HG02642 (cell line): ENCODE results near the gene OPN1SW.

Source experiments
- ATAC-seq: cut with Tn5 transposase; IDR thresholded peaks from one replicate; pipeline ENCODE4 v1.9.1; 2021; ENCODE audit warnings: mild to moderate bottlenecking; ENCODE audit not compliant: unreplicated experiment, poor library complexity

The OPN1SW gene

GRCh38 chr7:128737867-128738385, 37.7 kb downstream of the OPN1SW start:
- no peak for ATAC-seq

GRCh38 chr7:128737441-128737840, 38.2 kb downstream of the OPN1SW start:
- no peak for ATAC-seq

DNA sequence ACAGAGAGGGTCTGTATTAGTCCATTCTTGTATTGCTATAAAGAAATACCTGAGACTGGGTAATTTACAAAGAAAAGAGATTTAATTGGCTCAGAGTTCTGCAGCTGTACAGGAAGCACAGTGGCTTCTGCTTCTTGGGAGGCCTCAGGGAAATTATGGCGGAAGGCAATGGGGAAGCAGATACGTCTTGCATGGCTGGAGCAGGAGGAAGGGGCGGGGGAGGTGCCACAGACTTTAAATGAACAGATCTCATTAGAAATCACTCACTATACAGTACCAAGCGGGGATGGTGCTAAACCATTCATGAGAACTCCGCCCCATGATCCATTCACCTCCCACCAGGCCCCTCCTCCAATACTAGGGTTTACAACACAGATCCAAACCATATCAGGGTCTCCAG, 40.2 kb downstream of the OPN1SW start:
- no peak for ATAC-seq

DNA sequence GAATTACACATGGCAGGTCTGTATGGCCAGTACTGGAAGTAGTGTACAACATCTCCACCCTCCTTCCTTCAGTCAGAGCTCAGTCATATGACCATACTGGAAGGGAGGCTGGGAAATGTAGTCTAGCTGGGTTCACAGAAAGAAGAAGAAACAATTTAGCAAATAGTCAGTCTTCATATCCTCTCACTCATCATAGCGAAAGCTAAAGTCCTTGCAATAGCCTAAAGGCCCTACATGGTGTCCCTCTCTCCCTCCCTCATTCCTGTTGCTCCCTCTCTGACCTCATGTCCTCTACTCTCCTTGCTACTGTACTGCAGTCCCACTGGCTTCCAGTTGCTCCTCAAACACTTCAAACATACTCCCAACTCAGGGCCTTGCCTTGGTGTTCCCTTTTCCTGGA, 40.7 kb downstream of the OPN1SW start:
- ATAC-seq: no peak

GRCh38 chr7:128733278-128733645, 42.3 kb downstream of the OPN1SW start:
- ATAC-seq: no peak

DNA sequence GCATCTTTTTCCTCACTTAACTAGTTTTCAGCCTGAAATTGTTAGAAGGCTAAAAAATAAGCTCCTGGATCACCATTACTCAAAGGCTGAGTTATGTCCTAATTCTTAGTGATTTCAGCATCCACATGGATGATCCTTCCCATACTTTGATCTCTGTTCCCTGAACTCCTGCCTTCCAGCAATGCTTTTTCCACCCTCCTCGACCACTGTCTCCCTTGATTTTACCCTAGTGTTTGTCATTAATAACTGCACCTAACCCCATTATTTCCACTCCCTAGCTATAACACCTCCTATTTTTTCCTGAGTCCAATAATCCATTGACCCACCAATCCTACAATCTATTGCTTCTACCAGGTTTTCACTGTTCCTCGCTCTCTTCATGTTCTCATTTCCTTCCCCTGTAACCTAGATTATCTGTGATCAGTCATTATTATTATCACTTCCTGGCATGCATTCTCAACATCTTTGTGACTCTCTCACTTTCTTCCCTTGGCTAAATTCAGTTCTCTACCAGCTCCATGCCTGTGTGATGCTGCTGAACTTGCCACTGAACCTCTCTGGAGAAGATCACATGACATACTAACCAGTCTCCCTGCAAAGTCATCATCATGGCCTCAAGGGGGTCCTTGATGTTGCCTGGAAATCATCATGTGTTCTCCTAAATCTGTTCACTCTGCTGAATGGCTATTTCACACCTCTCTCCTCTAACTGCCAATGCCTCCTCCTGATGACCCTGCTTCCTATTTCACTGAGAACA, 42.9 kb downstream of the OPN1SW start:
- ATAC-seq: no peak

DNA sequence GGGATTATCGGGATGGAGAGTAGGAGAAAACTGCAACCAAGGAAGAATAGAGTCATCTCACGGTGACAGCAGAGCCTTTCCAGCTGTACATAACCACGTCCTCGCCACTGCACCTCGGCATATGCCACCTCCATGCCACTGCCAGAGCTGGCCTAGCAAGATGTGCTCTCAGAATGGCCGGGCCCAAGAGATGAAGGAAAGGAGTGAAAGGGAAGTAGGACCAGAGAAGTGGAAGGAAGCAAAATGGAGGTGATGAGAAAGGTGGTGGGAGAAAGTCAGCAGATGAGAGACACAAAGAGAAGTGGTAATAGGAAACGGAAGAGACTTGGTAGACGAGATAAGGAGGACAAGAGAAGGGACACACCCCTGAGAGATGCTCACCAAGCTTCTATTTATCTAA, 44.4 kb downstream of the OPN1SW start:
- ATAC-seq: no peak

GRCh38 chr7:128729494-128729893, 46.1 kb downstream of the OPN1SW start:
- ATAC-seq: no peak

DNA sequence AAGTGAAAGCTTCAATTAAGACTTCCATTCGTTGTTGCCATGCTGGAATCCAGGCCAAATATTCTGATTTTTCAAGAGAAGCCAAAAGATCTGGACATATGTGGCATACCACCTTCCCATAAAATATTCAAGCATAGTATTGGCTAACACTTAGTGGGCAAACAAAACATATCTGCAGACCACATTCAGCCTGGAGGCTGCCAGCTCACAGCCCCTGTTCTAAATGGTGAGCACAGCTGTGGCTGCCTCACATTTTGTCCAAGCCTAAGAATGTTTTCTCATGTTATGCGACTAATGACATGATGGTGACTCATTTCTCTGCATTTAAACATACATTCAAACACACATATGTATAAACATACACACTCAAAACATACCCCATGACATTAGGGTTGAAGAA, 47.0 kb downstream of the OPN1SW start:
- no peak for ATAC-seq

DNA sequence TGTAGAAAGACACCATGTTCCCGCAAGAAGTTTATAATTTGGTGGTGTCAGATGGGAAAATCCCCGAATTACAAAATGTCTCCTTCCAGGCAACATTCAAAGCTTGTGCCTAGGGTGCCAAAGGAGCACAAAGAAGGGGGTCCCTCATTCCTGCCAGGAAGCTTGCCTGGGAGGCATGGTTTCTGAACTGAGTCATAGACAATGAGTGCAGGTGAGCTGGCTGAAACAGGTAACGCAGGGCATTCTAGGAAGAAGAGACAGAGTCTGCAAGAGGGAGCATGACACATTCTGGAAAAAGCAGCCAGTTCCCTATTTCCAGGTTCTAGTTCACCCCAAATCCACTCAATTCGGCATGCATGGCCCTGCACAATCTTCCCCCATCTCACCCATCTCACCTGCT, 48.4 kb downstream of the OPN1SW start:
- no peak for ATAC-seq

DNA sequence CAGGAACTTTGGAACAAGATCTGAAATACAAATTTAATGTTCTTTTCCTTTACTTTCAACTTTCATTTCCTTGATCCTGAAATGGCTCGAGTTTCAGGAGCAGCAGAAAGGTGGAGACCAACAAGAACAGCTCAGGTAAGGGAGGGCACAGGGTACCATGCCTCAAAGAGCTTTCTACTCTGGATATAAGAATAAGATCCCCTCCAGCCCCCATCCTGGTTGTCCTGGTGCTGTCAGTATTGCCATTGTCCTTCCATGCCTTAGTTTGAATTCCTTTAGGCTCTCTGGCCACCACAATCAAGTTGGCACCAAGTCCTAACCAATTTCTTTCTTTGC, 48.9 kb downstream of the OPN1SW start:
- no peak for ATAC-seq

- no peak for ATAC-seq
Observed at GRCh38 chr7:128726059-128726736, 49.4 kb downstream of the OPN1SW start.

- no peak for ATAC-seq
Observed at GRCh38 chr7:128725531-128725930, 50.1 kb downstream of the OPN1SW start.

- no peak for ATAC-seq
Observed at GRCh38 chr7:128724743-128725142, 50.9 kb downstream of the OPN1SW start.
